Glutamatergic neuron (in vitro differentiated cells): ENCODE measurements around the gene OXTR. TPM values are rescaled to one million over a fixed set of nuclear protein-coding genes. Genes with fewer than 3 reads are reported as not detected.
"Not testable (repeated sequence)": the region's sequence is repeated elsewhere in the genome, so short reads cannot be mapped to it uniquely, and the experiment has no call there.

Source experiments
- DNase-seq: peaks from one replicate; pipeline ENCODE4 v3.0.0; 2022
- H3K27ac Mint-ChIP-seq: one replicate; pipeline ENCODE4 v1.8.0; 2020; ENCODE audit warnings: mild to moderate bottlenecking, mixed read lengths, inconsistent platforms; ENCODE audit not compliant: unreplicated experiment
- H3K27me3 Mint-ChIP-seq: one replicate; pipeline ENCODE4 v1.8.0; 2020; ENCODE audit warnings: mild to moderate bottlenecking, moderate library complexity, mixed read lengths, inconsistent platforms; ENCODE audit not compliant: unreplicated experiment
- H3K36me3 Mint-ChIP-seq: one replicate; pipeline ENCODE4 v1.8.0; 2020; ENCODE audit warnings: mild to moderate bottlenecking, mixed read lengths, inconsistent platforms; ENCODE audit not compliant: unreplicated experiment
- H3K4me1 Mint-ChIP-seq: one replicate; pipeline ENCODE4 v1.8.0; 2020; ENCODE audit warnings: mild to moderate bottlenecking, low read depth, mixed read lengths, inconsistent platforms; ENCODE audit not compliant: unreplicated experiment
- H3K4me3 Mint-ChIP-seq: one replicate; pipeline ENCODE4 v1.8.0; 2020; ENCODE audit warnings: mild to moderate bottlenecking, mixed read lengths, inconsistent platforms; ENCODE audit not compliant: unreplicated experiment
- H3K9me3 Mint-ChIP-seq: one replicate; pipeline ENCODE4 v1.8.0; 2020; ENCODE audit warnings: mild to moderate bottlenecking, moderate library complexity, mixed read lengths, inconsistent platforms; ENCODE audit not compliant: unreplicated experiment
- total RNA-seq: library from RNA; stranded (reverse); fragmentation: NEBNext Ultra II Directional; extraction: Animal tissue kit (Norgen Biotek cat#: 25700); gene quantifications from one replicate; pipeline ENCODE4 v1.2.1, GENCODE V29; 2021; ENCODE audit not compliant: unreplicated experiment
- TF ChIP-seq, protein P1 (sequence below): fragments of 200-600 bp; sonication (generic); IDR thresholded peaks from one replicate; pipeline ENCODE4 v1.5.0; 2021; ENCODE audit not compliant: partially characterized antibody, unreplicated experiment

The OXTR gene
- total RNA-seq, 1 donor from 2014 or later: 4.0 TPM

DNA sequence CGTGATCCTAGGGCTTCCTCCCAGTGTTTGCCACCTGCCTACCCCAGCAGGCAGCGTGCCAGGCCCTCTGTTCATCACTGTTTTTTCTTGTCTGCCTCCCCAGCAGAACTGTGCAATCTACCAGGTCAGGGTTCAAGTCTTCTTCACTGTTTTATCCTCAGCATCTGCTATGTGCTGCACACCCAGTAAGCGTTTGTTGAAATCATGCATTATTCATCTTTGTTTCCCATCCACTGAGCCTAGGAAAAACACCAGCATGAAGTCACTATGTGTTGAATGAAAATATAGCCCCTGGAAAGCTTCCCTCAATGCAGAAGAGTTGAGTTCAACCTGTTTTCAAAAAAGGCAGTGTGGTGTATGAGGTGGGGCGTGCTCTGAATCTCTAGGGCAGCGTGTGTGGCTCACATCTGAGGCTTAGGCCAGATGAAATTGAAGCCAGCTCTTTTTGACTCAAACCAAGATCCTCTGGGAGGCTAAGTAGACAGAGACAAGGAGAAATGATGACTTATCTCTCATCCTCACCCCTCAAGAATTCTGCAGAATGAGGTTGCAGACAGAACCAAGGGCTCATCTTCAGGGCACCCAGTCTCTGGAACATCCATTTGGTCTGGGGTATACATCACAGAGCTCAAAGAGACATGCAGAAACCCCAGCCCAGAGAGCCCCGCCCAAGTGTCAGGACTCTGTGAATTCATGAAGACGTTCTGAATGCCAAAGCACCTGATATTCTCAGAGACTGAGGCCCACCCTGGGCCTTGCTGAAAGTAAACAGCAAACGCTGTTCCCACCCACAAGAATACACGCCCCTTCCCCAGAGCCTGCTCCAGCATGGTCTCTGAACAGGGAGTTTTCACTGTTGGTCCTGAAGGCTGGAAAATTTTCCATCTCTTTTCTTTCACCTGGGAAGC, 41.6 kb downstream of the OXTR start:
- TF ChIP-seq, protein P1, sequence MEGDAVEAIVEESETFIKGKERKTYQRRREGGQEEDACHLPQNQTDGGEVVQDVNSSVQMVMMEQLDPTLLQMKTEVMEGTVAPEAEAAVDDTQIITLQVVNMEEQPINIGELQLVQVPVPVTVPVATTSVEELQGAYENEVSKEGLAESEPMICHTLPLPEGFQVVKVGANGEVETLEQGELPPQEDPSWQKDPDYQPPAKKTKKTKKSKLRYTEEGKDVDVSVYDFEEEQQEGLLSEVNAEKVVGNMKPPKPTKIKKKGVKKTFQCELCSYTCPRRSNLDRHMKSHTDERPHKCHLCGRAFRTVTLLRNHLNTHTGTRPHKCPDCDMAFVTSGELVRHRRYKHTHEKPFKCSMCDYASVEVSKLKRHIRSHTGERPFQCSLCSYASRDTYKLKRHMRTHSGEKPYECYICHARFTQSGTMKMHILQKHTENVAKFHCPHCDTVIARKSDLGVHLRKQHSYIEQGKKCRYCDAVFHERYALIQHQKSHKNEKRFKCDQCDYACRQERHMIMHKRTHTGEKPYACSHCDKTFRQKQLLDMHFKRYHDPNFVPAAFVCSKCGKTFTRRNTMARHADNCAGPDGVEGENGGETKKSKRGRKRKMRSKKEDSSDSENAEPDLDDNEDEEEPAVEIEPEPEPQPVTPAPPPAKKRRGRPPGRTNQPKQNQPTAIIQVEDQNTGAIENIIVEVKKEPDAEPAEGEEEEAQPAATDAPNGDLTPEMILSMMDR: no peak
- H3K27ac Mint-ChIP-seq: no peak overlapping the region
- DNase-seq: no peak

DNA sequence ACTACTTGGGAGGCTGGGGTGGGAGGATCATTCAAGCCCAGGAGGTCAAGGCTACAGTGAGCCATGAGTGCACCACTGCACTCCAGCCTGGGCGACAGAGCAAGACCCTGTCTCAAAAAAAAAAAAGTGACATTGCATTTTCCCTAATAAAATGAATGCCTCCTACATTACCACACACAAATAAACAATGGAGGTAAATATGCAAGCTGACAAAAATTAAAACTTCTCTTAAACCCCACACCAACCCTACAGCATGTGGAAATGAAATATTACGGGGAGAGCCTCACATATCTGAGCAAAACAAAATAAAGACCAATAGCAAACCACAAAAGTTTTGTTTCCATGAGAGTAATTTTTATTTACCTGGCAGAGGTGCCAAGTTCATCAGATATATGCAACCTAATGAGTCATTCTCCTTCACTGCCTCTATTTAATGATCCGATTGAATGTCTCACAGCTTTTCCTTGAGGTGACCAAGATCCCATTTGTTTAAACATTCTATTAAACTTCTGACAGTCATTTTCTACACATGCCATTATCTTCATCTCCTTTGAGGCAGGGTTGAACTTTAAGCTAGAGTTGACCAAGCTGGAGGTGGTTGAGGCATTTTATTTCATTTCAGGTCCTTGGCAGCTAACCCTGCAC, 45.2 kb downstream of the OXTR start:
- Mint-ChIP-seq H3K4me3 (no peak overlapping the region), H3K4me1 (peaks cover 11% of the 10 kb centered on the region), H3K9me3 (no peaks in the 10 kb centered on the region), H3K27ac (no peak overlapping the region), H3K36me3 (peaks cover 4% of the 10 kb centered on the region), H3K27me3 (peaks cover 3% of the 10 kb centered on the region)
- DNase-seq: no peak
- TF ChIP-seq, protein P1: no peak

More for the DNA sequence above, 41.6 kb downstream of the OXTR start:
- Mint-ChIP-seq H3K4me3 (no peak overlapping the region), H3K36me3 (peaks cover 4% of the 10 kb centered on the region), H3K9me3 (no peaks in the 10 kb centered on the region), H3K4me1 (peaks cover 14% of the 10 kb centered on the region), H3K27me3 (peaks cover 3% of the 10 kb centered on the region)

DNA sequence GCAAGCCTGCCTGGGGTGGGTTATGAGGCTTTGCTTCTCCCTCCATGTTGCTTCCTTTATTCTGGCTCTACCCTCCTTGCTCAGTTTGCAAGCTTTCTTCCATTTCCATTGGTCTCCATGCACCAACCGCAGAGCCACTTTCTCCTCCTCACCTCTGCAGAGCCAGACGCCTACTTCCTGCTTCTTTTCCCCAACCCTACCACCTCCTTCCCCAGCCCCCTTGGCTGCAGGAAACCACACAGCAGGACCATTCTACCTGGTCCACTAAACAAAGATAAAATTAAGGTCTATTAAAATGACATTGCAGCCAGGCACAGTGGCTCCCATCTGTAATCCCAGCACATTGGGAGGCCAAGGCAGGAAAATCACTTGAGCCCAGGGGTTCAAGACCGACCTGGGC, 45.8 kb downstream of the OXTR start:
- no peak for DNase-seq
- no peaks in the 10 kb centered on the region for H3K9me3 Mint-ChIP-seq
- no peak overlapping the region for H3K27ac Mint-ChIP-seq
- peaks cover 11% of the 10 kb centered on the region for H3K4me1 Mint-ChIP-seq
- TF ChIP-seq, protein P1: no peak
- H3K27me3 Mint-ChIP-seq: peaks cover 3% of the 10 kb centered on the region
- H3K36me3 Mint-ChIP-seq: peaks cover 4% of the 10 kb centered on the region
- H3K4me3 Mint-ChIP-seq: no peak overlapping the region

DNA sequence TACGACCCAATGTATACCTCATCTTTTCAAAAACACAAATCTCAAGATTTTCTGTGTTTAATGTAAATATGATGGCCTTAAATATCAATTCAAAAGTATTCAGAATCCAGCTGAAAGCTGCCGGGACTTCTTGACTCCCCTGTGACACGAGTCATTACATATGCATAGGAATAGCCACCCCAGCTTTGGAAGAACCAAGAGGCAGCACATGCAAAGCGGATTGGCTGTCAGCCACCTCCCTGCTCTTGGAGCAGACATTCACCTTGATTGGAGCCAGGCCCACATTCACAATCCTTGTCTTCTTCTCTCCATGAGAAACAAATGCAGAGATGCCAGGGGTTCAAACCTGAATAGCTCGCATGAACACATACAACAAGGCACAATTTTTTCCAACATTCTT, 46.6 kb downstream of the OXTR start:
- peaks cover 3% of the 10 kb centered on the region for H3K27me3 Mint-ChIP-seq
- peaks cover 9% of the 10 kb centered on the region for H3K4me1 Mint-ChIP-seq

DNA sequence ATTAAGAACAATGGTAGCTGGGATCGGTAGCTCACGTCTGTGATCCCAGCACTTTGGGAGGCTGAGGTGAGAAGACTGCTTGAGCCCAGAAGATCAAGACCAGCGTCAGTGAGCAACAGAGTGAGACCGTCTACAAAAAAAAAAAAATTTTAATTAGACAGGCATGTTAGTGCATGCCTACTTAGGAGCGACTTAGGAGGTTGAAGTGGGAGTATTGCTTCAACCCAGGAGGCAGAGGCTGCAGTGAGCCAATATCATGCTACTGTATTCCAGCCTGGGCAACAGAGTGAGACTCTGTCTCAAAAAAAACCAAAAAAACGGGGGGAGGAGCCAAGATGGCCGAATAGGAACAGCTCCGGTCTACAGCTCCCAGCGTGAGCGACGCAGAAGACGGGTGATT, 53.7 kb downstream of the OXTR start:
- not testable (repeated sequence) for H3K27me3 Mint-ChIP-seq, H3K9me3 Mint-ChIP-seq, DNase-seq, H3K27ac Mint-ChIP-seq, H3K36me3 Mint-ChIP-seq, H3K4me3 Mint-ChIP-seq
- peaks cover 15% of the 10 kb centered on the region for H3K4me1 Mint-ChIP-seq

More for the DNA sequence above, 46.6 kb downstream of the OXTR start:
- H3K9me3 Mint-ChIP-seq: no peaks in the 10 kb centered on the region
- no peak overlapping the region for H3K27ac Mint-ChIP-seq
- DNase-seq: no peak
- H3K36me3 Mint-ChIP-seq: peaks cover 4% of the 10 kb centered on the region
- H3K4me3 Mint-ChIP-seq: no peak overlapping the region
- TF ChIP-seq, protein P1: no peak
